ENCODE measurements around the gene ARHGAP23. TPM values are rescaled to one million over a fixed set of nuclear protein-coding genes. Genes with fewer than 3 reads are reported as not detected.

The ARHGAP23 gene
- total and polyA plus RNA-seq, 2 experiments from 2014 or later, result 21.4 to 150 TPM

DNA sequence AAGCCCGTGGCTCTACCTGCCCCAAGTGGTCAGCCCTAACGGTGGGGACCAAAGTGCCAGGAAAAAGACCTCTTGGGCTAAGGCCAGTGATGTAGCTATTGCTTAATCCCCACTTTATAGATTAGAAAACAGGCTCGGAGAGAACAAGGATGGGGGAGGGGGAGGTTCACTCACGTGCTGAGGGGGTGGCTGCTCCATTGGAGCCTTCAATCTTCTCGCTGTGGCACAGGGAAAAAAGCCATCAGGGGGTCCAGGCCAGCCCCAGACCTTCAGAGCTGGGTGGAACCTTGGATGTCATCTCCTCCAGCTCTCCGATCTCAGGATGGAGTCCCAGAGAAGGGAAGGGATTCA lies 131.6 kb downstream of the ARHGAP23 start:
- no peaks in the 10 kb centered on the region for H3K79me2 ChIP-seq (replicated peaks; ENCODE audit: insufficient read depth)
- H3K27ac ChIP-seq (ENCODE audit: low read depth), result no peak overlapping the region
- peaks cover 32% of the 10 kb centered on the region for H3K4me1 ChIP-seq (ENCODE audit: insufficient read depth)
- peaks cover 38% of the 10 kb centered on the region for H3K4me1 Mint-ChIP-seq
- no peaks in the 10 kb centered on the region; the same call in 2 of the 3 replicates for H3K36me3 Mint-ChIP-seq (ENCODE audit: low read depth)
- H3K36me3 ChIP-seq (ENCODE audit: insufficient read depth), result no peaks in the 10 kb centered on the region
- ATAC-seq, result no peak
- peak overlapping the region; percentile 81 for H3K4me3 ChIP-seq
- H2AFZ ChIP-seq, result no peak overlapping the region; the same call in 1 of the 2 replicates
- H3K27me3 Mint-ChIP-seq (ENCODE audit: insufficient read depth, low read depth, poor library complexity), result peaks cover 71% of the 10 kb centered on the region
- H3K27me3 ChIP-seq (ENCODE audit: insufficient read depth), result peaks cover 84% of the 10 kb centered on the region
- no peaks in the 10 kb centered on the region for H3K9me3 Mint-ChIP-seq
- no peak for DNase-seq (ENCODE audit: low spot score)
- peak overlapping the region; percentile 95 for H3K4me2 ChIP-seq
- H4K20me1 ChIP-seq (replicated peaks; ENCODE audit: insufficient read depth), result peaks cover 10% of the 10 kb centered on the region; the same call in 1 of the 2 replicates
- TF ChIP-seq, protein P1, sequence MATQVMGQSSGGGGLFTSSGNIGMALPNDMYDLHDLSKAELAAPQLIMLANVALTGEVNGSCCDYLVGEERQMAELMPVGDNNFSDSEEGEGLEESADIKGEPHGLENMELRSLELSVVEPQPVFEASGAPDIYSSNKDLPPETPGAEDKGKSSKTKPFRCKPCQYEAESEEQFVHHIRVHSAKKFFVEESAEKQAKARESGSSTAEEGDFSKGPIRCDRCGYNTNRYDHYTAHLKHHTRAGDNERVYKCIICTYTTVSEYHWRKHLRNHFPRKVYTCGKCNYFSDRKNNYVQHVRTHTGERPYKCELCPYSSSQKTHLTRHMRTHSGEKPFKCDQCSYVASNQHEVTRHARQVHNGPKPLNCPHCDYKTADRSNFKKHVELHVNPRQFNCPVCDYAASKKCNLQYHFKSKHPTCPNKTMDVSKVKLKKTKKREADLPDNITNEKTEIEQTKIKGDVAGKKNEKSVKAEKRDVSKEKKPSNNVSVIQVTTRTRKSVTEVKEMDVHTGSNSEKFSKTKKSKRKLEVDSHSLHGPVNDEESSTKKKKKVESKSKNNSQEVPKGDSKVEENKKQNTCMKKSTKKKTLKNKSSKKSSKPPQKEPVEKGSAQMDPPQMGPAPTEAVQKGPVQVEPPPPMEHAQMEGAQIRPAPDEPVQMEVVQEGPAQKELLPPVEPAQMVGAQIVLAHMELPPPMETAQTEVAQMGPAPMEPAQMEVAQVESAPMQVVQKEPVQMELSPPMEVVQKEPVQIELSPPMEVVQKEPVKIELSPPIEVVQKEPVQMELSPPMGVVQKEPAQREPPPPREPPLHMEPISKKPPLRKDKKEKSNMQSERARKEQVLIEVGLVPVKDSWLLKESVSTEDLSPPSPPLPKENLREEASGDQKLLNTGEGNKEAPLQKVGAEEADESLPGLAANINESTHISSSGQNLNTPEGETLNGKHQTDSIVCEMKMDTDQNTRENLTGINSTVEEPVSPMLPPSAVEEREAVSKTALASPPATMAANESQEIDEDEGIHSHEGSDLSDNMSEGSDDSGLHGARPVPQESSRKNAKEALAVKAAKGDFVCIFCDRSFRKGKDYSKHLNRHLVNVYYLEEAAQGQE (IDR thresholded peaks at IDR 0.05; ENCODE audit: unreplicated experiment), result no peak
- TF ChIP-seq POLR2AphosphoS5 (IDR thresholded peaks at IDR 0.05; ENCODE audit: low read depth), result no peak
- no peak for TF ChIP-seq EZH2 (IDR thresholded peaks at IDR 0.05; ENCODE audit: low read depth, unreplicated experiment)
- TF ChIP-seq CREB1 (CRISPR knock-in tag; IDR thresholded peaks at IDR 0.05; ENCODE audit: low read depth), result no peak
- TF ChIP-seq ZNF331 (CRISPR knock-in tag; IDR thresholded peaks at IDR 0.05; ENCODE audit: low read depth), result no peak
- TF ChIP-seq STAT1 (IDR thresholded peaks at IDR 0.05; ENCODE audit: unreplicated experiment), result no peak
- TF ChIP-seq, protein P2, sequence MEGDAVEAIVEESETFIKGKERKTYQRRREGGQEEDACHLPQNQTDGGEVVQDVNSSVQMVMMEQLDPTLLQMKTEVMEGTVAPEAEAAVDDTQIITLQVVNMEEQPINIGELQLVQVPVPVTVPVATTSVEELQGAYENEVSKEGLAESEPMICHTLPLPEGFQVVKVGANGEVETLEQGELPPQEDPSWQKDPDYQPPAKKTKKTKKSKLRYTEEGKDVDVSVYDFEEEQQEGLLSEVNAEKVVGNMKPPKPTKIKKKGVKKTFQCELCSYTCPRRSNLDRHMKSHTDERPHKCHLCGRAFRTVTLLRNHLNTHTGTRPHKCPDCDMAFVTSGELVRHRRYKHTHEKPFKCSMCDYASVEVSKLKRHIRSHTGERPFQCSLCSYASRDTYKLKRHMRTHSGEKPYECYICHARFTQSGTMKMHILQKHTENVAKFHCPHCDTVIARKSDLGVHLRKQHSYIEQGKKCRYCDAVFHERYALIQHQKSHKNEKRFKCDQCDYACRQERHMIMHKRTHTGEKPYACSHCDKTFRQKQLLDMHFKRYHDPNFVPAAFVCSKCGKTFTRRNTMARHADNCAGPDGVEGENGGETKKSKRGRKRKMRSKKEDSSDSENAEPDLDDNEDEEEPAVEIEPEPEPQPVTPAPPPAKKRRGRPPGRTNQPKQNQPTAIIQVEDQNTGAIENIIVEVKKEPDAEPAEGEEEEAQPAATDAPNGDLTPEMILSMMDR (conservative IDR thresholded peaks at IDR 0.05; ENCODE audit: low read depth in 2 of 2), result no peak
- no peak for TF ChIP-seq JUNB (IDR thresholded peaks at IDR 0.05; ENCODE audit: unreplicated experiment)
- TF ChIP-seq, protein P3, sequence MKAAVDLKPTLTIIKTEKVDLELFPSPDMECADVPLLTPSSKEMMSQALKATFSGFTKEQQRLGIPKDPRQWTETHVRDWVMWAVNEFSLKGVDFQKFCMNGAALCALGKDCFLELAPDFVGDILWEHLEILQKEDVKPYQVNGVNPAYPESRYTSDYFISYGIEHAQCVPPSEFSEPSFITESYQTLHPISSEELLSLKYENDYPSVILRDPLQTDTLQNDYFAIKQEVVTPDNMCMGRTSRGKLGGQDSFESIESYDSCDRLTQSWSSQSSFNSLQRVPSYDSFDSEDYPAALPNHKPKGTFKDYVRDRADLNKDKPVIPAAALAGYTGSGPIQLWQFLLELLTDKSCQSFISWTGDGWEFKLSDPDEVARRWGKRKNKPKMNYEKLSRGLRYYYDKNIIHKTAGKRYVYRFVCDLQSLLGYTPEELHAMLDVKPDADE (IDR thresholded peaks at IDR 0.05), result no peak
- TF ChIP-seq, protein P4, sequence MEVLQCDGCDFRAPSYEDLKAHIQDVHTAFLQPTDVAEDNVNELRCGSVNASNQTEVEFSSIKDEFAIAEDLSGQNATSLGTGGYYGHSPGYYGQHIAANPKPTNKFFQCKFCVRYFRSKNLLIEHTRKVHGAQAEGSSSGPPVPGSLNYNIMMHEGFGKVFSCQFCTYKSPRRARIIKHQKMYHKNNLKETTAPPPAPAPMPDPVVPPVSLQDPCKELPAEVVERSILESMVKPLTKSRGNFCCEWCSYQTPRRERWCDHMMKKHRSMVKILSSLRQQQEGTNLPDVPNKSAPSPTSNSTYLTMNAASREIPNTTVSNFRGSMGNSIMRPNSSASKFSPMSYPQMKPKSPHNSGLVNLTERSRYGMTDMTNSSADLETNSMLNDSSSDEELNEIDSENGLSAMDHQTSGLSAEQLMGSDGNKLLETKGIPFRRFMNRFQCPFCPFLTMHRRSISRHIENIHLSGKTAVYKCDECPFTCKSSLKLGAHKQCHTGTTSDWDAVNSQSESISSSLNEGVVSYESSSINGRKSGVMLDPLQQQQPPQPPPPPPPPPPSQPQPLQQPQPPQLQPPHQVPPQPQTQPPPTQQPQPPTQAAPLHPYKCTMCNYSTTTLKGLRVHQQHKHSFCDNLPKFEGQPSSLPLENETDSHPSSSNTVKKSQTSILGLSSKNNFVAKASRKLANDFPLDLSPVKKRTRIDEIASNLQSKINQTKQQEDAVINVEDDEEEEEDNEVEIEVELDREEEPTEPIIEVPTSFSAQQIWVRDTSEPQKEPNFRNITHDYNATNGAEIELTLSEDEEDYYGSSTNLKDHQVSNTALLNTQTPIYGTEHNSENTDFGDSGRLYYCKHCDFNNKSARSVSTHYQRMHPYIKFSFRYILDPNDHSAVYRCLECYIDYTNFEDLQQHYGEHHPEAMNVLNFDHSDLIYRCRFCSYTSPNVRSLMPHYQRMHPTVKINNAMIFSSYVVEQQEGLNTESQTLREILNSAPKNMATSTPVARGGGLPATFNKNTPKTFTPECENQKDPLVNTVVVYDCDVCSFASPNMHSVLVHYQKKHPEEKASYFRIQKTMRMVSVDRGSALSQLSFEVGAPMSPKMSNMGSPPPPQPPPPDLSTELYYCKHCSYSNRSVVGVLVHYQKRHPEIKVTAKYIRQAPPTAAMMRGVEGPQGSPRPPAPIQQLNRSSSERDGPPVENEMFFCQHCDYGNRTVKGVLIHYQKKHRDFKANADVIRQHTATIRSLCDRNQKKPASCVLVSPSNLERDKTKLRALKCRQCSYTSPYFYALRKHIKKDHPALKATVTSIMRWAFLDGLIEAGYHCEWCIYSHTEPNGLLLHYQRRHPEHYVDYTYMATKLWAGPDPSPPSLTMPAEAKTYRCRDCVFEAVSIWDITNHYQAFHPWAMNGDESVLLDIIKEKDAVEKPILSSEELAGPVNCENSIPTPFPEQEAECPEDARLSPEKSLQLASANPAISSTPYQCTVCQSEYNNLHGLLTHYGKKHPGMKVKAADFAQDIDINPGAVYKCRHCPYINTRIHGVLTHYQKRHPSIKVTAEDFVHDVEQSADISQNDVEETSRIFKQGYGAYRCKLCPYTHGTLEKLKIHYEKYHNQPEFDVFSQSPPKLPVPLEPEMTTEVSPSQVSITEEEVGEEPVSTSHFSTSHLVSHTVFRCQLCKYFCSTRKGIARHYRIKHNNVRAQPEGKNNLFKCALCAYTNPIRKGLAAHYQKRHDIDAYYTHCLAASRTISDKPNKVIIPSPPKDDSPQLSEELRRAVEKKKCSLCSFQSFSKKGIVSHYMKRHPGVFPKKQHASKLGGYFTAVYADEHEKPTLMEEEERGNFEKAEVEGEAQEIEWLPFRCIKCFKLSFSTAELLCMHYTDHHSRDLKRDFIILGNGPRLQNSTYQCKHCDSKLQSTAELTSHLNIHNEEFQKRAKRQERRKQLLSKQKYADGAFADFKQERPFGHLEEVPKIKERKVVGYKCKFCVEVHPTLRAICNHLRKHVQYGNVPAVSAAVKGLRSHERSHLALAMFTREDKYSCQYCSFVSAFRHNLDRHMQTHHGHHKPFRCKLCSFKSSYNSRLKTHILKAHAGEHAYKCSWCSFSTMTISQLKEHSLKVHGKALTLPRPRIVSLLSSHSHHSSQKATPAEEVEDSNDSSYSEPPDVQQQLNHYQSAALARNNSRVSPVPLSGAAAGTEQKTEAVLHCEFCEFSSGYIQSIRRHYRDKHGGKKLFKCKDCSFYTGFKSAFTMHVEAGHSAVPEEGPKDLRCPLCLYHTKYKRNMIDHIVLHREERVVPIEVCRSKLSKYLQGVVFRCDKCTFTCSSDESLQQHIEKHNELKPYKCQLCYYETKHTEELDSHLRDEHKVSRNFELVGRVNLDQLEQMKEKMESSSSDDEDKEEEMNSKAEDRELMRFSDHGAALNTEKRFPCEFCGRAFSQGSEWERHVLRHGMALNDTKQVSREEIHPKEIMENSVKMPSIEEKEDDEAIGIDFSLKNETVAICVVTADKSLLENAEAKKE (CRISPR knock-in tag; IDR thresholded peaks at IDR 0.05), result no peak
- TF ChIP-seq NANOG (IDR thresholded peaks at IDR 0.05; ENCODE audit: borderline replicate concordance), result no peak
- TF ChIP-seq EZH2phosphoT487 (IDR thresholded peaks at IDR 0.05; ENCODE audit: unreplicated experiment), result no peak
- H3K4me3 Mint-ChIP-seq, result peak overlapping the region; percentile 54; the same call in 2 of the 3 replicates
- H3K27ac Mint-ChIP-seq, result no peak overlapping the region
- no peaks in the 10 kb centered on the region for H3K9me2 ChIP-seq (ENCODE audit: insufficient read depth)
- H3F3A ChIP-seq (replicated peaks; ENCODE audit: low read depth), result peaks cover 20% of the 10 kb centered on the region

All from GM23338 (cell line).